Posterior cingulate gyrus (tissue), 11 donors: ENCODE measurements around the gene MRPS12.
"Not testable (repeated sequence)": the region's sequence is repeated elsewhere in the genome, so short reads cannot be mapped to it uniquely, and the experiment has no call there.

ENCODE experiments used
- DNase-seq, 10 donors: peaks; one replicate each; pipeline versions ENCODE4 v3.0.0 to v3.0.0-alpha.2; 2020 to 2021; ENCODE audit warnings: mixed read lengths in 3 of 10
- intact Hi-C: fragments of 100-400 bp; cut with DNase I; formaldehyde crosslinking; loops from one replicate; pipeline ENCODE4 v1.15.1; 2023

Gene MRPS12

DNA sequence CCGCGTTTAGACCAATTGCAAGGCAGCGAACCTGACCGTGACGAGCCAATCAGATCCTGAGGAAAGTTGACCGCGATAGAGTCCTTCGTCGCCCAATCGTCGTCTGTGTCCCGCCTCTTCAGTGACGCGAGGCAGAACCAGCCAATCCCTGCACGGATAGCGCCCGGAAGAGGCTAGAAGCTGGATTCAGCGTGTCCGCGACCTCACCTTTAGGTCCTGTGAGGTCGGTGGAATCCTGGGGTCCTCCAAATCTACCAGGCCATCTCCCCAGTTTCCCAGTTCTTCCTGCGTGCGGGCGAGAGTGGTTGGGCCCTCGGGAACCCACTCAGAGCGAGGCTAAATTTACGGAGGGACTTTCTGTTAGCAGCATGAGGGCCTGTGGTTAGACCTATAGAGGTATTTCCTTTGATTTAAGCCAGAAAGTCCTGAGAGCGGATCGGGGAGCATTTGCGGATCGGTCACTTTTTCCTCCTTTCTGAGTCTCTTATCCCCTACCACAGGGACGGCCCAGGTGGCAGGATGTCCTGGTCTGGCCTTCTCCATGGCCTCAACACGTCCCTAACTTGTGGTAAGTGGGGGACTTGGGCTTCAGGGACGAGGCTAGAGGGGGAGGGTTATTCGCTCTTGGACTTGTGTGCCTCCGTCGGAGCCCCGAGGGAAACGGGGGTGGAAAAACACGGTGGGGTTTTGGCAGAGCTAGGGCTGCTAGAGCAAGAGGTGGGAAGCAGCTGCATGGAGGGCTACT lies at the start of gene MRPS12:
MRPS12 (plus strand) TSS at position 169 of the 745 bp plus-strand sequence; CDS start at position 520, 351 bp downstream.
- intact Hi-C loops, result loop anchor here (1.0 to 10.0 kb wide), 5 partner anchors 32 to 526 kb away; partner anchors contain the start of genes FAM98C, HNRNPL, NFKBIB and SIRT2

DNA sequence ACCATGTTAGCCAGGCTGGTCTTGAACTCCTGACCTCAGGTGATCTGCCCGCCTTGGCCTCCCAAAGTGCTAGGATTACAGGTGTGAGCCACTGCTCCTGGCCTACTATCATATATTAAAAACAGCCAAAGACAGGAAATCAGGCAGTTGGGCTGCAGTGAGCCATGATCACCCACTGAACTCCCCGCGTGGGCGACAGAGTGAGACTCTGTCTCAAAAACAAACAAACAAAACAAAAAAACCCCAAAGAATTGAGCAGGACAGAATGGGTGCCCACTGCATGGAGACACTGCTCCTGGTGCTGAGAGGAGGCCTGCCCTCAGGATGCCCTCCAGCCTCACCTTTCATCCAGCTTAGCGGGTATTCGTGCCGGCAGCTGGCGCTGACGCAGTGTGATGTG lies 47.5 kb upstream of the MRPS12 start:
- intact Hi-C loops, result no loop called here
- DNase-seq, result no peak

More for the DNA sequence above, at the start of gene MRPS12:
- DNase-seq, result peak; percentile 97 to 100 (median 98)

DNA sequence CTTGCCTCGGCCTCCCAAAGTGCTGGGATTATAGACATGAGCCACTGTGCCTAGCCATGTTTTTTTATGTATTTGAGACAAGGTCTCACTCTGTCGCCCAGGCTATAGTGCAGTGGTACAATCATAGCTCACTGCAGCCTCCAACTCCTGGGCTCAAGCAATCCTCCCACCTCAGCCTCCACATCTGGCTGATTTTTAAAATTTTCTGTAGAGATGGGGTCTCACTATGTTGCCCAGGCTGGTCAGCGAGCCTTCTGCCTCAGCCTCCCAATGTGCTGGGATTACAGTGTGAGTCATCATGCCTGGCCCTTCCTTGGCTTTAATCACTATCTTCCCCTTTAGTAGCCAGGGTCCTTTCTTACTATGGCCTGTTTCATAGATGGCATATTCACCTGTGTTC lies 46.1 kb upstream of the MRPS12 start:
- intact Hi-C loops, DNase-seq: not testable (repeated sequence)

DNA sequence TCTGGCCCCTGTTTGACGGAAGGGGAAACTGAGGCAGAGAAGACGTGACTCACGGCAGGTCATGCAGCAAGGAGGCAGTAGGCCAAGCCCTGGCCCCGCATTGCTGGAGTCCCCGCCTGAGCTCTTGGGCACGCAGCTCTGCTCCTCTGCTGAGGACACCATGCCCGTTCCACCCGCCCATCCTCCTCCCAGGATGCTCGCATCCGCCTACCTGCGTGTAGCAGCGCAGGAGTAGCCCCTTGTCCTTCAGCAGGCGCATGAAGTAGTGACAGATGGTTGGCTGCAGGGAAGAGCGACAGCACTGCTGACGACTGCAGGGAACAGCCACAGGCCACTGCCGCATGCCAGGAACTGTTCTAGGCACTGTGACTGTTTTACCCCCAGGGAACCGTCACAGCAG lies 41.9 kb upstream of the MRPS12 start:
- intact Hi-C loops, result no loop called here
- peak in 8 of 10 donors; percentile 20 to 94 (median 54) for DNase-seq

DNA sequence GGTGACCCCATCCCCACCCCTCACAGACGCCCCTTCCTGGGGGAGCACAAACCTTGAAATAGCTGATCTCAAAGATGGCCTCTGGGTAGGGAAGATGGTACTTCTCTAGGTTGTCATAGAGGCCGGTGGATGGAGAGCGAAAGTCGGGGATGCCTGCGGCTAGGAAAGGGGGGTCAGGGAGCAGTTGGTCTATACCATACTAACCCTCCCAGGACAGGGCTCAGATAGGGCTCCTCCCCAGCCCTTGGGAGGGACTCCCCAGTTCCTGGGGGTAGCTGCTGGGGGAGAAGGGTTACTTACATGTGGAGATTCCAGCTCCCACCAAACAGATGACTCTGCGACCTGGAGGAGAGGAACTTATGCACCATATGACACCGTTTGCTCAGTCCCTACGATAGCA lies 40.9 kb upstream of the MRPS12 start:
- intact Hi-C loops, result no loop called here
- peak in 1 of 10 donors; percentile 20 for DNase-seq

DNA sequence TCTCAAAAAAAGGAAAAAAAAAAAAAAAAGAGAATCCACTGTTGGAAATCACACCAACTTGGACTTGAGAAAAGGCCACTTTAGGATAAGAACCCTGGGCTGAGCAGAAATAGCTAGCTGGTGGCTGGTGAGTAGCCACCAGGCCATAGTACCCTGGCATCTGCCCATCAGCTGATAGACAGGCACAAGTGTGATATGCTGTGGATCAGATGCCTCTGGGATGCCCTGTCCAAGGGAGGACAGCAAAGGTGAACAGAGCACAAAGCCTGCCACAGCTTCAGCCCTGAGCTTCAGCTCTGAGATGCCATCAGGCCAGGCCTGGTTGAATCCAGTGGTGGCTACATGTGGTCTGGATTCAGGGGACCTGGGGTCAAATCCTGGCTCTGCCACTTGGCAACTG lies 40.1 kb upstream of the MRPS12 start:
- DNase-seq, result peak in 1 of 10 donors; percentile 35
- intact Hi-C loops, result no loop called here

DNA sequence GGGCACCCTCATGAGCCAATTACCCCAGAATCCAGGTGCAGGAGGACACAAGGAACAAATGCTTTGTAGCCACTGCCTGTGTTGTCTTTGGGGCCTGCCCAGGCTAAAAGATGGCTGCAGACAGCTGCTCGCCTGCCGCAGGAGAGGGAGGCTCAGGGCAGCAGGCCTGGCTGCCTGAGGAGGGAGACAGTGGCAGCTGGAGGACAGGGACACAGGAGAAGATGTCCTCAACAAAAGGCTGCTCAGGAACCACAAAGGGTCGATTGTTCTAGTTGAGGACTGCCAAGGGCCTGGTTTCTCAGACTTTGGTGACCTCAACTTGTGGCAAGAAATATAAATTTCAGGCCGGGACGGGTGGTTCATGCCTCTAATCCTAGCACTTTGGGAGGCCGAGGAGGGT lies 39.0 kb upstream of the MRPS12 start:
- intact Hi-C loops, result no loop called here
- peak in 8 of 10 donors; percentile 22 to 92 (median 50) for DNase-seq

DNA sequence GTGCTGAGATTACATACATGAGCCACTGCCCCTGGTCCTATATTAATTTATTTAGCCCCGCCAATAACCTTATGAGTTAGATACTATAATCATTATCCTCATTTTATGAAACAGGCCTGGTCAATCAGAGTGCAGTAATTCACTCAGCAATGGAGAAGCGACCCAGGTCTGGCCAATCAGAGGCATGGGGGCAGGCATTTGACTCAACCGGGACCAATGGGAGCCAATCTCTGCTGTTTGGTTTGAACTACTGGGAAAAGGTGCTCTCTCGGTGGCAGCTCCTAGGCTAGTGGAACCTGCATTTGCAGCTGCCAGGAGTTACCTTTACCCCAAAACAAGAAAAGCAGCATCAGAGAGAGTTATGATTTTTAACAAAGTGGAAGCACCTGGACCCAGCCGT lies 37.9 kb upstream of the MRPS12 start:
- DNase-seq, result peak in 1 of 10 donors; percentile 8
- intact Hi-C loops, result no loop called here

DNA sequence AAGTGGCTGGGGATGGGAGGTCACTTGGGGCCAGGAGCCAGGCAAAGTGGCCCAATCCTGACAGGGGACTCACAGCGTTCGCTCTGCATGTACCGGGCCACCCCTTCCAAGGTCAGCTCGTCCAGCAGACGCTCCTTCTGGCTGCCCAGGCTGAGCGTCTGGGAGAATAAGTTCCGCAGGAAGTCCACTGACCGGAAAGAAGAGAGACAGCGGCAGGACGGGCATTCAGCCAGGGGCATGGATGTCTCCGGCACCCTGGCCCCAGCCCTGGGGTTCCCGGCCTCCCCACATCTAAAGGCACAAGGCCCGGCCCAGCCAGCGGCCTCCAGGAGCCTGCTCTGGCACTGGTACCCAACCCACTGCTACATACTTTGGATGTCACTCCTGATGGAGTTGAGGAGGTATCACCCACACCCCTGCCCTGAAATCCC lies 37.4 kb upstream of the MRPS12 start:
- peak in 1 of 10 donors; percentile 58 for DNase-seq
- intact Hi-C loops, result no loop called here

DNA sequence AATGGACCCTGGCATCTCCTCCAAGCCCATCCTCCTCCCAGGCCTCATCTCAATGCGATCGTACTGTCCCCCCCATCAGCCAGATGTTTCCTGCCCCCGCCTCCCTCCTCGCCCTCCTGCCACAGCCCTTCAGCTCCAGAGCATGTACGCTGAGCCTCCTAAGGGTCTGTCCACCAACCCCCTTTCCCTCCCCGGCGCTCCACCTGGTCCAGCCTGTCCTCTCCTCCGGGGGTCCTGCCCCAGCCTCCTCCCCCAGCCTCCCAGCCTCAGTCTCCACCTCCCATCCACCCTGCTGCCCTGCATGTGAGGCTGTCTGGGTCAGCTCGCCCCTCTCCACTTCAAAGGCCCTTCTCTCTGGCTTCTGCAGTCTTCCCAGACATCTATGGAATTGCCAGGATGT lies 35.8 kb upstream of the MRPS12 start:
- intact Hi-C loops, result no loop called here
- DNase-seq, result no peak

DNA sequence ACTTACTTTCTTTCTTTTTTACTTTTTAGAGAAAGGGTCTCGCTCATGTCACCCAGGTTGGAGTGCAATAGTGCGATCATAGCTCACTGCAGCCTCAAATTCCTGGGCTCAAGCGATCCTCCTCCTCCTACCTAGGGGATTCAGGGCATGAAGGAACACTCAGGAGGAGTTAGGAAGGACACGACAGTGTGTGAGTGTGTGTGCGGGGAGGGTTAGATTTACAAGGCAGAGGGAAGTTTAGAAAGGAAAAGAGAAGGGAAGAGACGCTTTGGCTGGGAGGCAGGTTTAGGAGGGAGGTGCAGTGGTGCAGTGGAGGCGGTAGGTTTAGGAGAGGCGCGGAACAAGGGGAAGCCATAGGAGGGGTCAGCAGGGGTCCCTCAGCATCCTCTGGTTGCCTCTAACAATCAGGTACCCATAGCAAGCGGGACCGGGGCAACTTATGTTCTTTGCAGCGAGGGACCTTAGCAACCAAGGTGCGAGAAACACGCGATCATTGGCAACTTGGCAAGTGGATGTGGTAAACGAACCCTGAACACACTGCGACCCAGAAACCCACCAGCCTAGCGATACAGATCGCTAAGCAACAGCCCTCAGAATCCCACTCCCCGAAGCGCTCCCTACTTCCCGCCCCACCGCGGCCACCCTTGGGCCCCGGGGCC lies 31.8 kb upstream of the MRPS12 start:
- intact Hi-C loops, result loop anchor here (1.0 to 2.0 kb wide), 2 partner anchors 32 to 47 kb away; partner anchors contain the start of genes MRPS12 and SARS2
- DNase-seq, result no peak

DNA sequence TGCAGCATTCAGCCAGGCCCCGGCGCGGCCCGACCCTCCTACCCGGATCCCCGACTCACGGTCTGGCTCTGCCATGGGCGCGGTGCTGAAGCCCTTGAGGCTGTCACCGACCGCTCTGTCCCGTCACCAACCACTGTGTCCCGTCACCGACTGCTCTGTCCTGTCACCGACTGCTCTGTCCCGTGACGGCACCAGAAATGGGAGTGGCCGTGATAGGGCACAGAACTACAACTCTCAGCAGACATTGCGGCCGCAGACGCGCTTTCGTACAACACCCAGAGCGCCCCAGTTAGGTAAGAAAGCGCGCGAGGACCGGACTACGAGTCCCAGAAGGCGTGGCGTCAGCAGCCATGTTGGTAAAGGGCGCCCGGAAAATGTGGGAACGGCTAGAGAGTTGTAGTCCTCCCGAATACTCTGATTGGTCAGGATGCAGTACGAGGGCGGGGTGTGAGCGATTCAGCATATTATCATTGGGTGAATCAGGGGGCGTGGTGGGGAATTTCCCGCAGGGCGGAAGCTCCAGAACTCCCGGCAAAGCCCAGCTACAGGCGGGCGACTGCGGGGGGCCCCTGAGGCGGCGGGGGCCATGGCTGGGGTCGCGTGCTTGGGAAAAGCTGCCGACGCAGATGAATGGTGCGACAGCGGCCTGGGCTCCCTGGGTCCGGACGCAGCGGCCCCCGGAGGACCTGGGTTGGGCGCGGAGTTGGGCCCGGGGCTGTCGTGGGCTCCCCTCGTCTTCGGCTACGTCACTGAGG lies 31.1 kb upstream of the MRPS12 start, which contains the start of the genes NFKBIB and SIRT2:
NFKBIB (plus strand) TSS at position 523 of the 755 bp plus-strand sequence; CDS start at position 587, 64 bp downstream.
SIRT2 (minus strand) TSS at position 172 of the 755 bp plus-strand sequence; CDS start at position 75, 97 bp downstream.
- intact Hi-C loops, result loop anchor here (1.0 to 2.0 kb wide), 2 partner anchors 31 to 47 kb away; partner anchors contain the start of genes MRPS12 and SARS2
- peak; percentile 99 to 100 (median 100) for DNase-seq

DNA sequence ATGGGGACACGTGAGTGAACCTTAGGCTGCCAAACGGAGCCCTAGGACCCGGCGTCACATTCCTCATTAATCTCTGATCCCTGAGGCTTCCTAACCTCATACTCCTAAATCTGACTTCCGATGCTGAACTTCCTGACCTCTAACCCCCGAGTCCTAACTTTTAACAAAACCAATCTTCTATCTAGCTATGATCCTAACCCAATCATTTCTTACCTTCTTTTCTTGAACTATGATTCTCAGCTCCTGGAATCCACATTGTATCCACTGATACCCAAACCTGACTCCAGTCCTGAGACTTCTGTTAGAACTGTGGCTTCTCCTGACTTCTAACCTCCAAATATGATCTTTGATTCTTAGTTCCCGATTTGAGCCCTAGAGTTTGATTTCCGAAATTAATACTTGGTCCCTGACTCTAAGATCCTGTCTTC lies 30.5 kb upstream of the MRPS12 start:
- no peak for DNase-seq
- intact Hi-C loops, result no loop called here

DNA sequence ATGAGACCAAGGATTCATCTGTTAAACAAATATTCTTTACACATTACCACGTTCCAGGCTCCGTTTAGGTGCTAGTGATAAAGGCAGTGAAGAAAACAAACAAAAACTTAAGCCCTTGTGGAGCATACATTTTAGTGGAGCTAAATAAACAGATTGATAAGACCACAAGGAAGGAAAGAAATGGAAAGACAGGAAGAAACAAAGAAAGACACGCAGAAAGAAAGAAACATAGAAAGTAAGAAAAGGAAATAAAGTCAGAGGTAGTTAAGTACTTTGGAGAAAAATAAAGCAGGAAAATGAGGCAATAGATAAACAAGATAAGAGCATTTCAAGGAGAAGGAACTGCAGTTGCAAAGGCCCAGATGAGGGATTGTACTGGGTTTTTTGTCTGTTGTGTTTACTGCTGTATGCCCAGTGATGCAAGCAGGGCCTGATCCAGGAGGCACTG lies 30.0 kb upstream of the MRPS12 start:
- no peak for DNase-seq
- intact Hi-C loops, result no loop called here

DNA sequence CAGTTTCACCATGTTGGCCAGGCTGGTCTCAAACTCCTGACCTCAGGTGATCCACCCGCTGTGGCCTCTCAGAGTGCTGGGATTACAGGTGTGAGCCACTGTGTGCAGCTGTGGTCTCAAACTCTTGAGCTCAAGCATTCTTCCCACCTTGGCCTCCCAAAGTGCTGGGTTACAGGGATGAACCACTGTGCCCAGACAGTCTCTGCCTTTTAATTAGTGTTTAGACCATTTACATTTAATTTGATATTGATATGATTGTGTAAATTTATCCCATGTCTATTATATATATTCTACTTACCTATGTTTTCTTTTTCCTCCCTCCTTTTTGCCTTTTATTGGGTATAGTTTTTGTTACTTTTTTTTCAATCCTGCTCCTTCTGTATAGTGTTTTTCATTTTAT lies 29.1 kb upstream of the MRPS12 start:
- intact Hi-C loops, result no loop called here
- no peak for DNase-seq

DNA sequence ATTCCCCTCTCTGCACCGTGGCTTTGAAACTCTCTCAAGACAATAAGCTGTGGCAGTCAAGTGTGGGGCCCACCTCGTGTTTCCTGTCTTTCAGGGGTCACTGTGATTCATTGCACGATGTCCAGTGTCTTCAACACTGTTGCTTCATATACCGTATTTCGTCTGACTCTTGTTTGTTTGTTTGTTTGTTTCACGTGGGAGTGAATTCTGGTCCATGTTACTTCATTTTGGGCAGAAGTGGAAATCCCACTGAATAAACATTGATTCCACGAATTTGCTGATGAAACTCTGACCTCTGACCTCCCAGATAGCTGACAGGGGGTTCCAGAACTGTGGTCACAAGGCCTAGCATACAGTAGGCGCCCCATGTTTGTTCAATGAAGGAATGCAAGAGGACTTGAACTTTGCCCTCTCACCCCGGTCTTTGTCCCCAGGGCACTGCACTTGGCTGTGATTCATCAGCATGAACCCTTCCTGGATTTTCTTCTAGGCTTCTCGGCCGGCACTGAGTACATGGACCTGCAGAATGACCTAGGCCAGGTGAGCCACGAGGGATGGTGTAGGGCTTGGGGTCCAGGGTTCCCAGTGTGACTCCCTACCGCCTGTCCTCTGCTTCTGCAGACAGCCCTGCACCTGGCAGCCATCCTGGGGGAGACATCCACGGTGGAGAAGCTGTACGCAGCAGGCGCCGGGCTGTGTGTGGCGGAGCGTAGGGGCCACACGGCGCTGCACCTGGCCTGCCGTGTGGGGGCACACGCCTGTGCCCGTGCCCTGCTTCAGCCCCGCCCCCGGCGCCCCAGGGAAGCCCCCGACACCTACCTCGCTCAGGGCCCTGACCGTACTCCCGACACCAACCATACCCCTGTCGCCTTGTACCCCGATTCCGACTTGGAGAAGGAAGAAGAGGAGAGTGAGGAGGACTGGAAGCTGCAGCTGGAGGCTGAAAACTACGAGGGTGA lies 25.9 kb upstream of the MRPS12 start:
- no peak for DNase-seq
- intact Hi-C loops, result no loop called here

DNA sequence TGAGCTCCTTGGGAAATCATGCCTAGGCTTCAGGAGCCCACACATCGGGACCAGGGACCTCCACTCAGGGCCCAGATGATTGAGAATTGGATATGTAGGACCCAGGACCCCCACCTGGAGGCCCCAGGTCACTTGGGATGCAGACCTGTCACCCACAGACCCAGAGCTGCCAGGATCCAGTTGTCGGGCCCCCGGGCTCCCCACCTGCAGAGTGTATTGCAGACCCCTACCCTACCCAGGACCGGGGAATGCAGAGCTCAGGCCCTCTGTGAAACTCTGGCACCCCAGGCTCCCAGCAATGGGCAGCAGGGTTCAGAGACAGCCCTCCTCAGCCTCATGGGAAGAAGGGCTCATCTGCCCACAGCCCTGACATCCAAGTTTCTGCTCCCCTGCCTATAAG lies 25.1 kb upstream of the MRPS12 start:
- intact Hi-C loops, result no loop called here
- peak in 1 of 10 donors; percentile 75 for DNase-seq

DNA sequence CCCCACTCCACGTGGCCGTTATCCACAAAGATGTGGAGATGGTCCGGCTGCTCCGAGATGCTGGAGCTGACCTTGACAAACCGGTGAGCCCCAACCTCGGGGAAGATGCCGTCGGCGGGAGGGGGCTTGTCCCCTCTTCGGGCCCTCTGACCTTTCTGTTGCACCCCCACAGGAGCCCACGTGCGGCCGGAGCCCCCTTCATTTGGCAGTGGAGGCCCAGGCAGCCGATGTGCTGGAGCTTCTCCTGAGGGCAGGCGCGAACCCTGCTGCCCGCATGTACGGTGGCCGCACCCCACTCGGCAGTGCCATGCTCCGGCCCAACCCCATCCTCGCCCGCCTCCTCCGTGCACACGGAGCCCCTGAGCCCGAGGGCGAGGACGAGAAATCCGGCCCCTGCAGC lies 23.5 kb upstream of the MRPS12 start:
- intact Hi-C loops, result no loop called here
- DNase-seq, result no peak

DNA sequence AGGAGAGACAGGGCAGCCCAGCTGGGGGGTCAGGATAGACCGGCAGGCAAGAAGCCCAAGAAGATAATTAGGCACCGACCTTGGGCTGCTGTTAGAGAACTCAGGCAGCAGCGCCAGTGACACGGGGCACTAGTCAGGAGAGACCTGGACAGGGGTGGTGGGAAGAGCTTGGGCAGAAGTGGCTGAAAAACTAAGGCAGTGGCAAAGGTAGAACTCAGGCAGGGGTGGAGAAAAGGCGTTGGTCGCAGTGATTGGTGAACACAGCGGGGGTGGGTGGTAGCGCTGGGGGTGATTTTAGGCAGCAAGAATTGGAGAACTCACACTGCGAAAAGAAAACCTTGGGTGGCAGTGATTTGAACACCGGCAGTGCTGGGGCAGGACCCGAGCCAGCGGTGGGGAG lies 23.1 kb upstream of the MRPS12 start:
- peak in 1 of 10 donors; percentile 63 for DNase-seq
- intact Hi-C loops, result no loop called here
